Left lung (tissue), 10 donors: Measurements from ENCODE around the gene DTNA. TPM values are rescaled to one million over a fixed set of nuclear protein-coding genes. Genes with fewer than 3 reads are reported as not detected.

Source experiments
- ATAC-seq: fragments of 200-7000 bp; cut with Tn5 transposase; one replicate; pipeline ENCODE4 v1.9.1; 2020; ENCODE audit warnings: moderate library complexity
- DNase-seq, 4 donors: peaks; one replicate each; pipeline ENCODE4 v3.0.0-alpha.2; 2013 to 2020
- H3K27ac ChIP-seq, 2 donors: fragments of 200-600 bp; sonication (generic) in 1 of 2; one replicate each; pipeline versions ENCODE4 v1.5.0 to v1.8.0; 2020 to 2021
- H3K27me3 ChIP-seq, 2 donors: fragments of 200-600 bp; sonication (generic) in 1 of 2; one replicate each; pipeline versions ENCODE4 v1.5.0 to v1.8.0; 2020 to 2021
- H3K36me3 ChIP-seq, 2 donors: fragments of 200-600 bp; sonication (generic) in 1 of 2; one replicate each; pipeline versions ENCODE4 v1.5.0 to v1.8.0; 2020 to 2021
- H3K4me1 ChIP-seq, 2 donors: fragments of 200-600 bp; one replicate each; pipeline ENCODE4 v1.8.0; 2021
- H3K4me3 ChIP-seq, 2 donors: fragments of 200-600 bp; sonication (generic) in 1 of 2; one replicate each; pipeline versions ENCODE4 v1.5.0 to v1.8.0; 2020 to 2021; ENCODE audit warnings: mild to moderate bottlenecking in 1 of 2
- H3K9me3 ChIP-seq, 2 donors: fragments of 200-600 bp; sonication (generic) in 1 of 2; one replicate each; pipeline versions ENCODE4 v1.5.0 to v1.8.0; 2020 to 2021
- CTCF ChIP-seq, 2 donors: fragments of 200-600 bp; sonication (generic) in 1 of 2; IDR thresholded peaks; one replicate each; pipeline versions ENCODE4 v1.5.0 to v1.8.0; 2021; ENCODE audit warnings: antibody characterized with exemption in 2 of 2
- intact Hi-C, 2 donors: fragments of 100-400 bp; cut with DNase I; formaldehyde crosslinking; loops; one replicate each; pipeline versions ENCODE4 v1.11.2 to v1.14.2; 2022
- polyA plus RNA-seq, 6 donors: library from polyadenylated mRNA; unstranded; fragments of 120-200 nt; gene quantifications; one replicate each; pipeline ENCODE4 v1.2.1, GENCODE V29; 2013; ENCODE audit not compliant: insufficient read length in 6 of 6
- total RNA-seq, 2 donors: library from RNA; stranded (reverse); fragmentation: NEBNext Ultra II Directional; extraction: Animal tissue kit (Norgen Biotek cat#: 25700); gene quantifications; one replicate each; pipeline ENCODE4 v1.2.1, GENCODE V29; 2021
- donor health status: DM: no; HTN: yes; CAD: no.
- donor health status: DM: no; HTN: no; CAD: no.

Gene DTNA
- total and polyA plus RNA-seq, 8 donors, result 3.7 to 13.1 (median 11.2) TPM

GRCh38 chr18:34806527-34806926 lies 96.4 kb downstream of the DTNA start:
- Histone ChIP-seq H3K9me3 (no peaks in the 10 kb centered on the region), H3K4me3 (no peak overlapping the region), H3K4me1 (no peaks in the 10 kb centered on the region), H3K27ac (no peak overlapping the region), H3K36me3 (no peaks in the 10 kb centered on the region), H3K27me3 (no peaks in the 10 kb centered on the region)
- TF ChIP-seq CTCF (IDR thresholded peaks at IDR 0.05), result no peak
- intact Hi-C loops, result no loop called here
- DNase-seq (no peak), ATAC-seq (no peak)

GRCh38 chr18:34807106-34807796 lies 97.2 kb downstream of the DTNA start:
- TF ChIP-seq CTCF (IDR thresholded peaks at IDR 0.05), result no peak
- Histone ChIP-seq H3K36me3 (no peaks in the 10 kb centered on the region), H3K9me3 (no peaks in the 10 kb centered on the region), H3K4me1 (no peaks in the 10 kb centered on the region), H3K27me3 (no peaks in the 10 kb centered on the region), H3K27ac (no peak overlapping the region), H3K4me3 (no peak overlapping the region)
- ATAC-seq, result no peak
- intact Hi-C loops, result no loop called here
- no peak for DNase-seq

GRCh38 chr18:34808389-34808788 lies 98.3 kb downstream of the DTNA start:
- no peak for TF ChIP-seq CTCF (IDR thresholded peaks at IDR 0.05)
- Histone ChIP-seq H3K27me3 (no peaks in the 10 kb centered on the region), H3K9me3 (no peaks in the 10 kb centered on the region), H3K27ac (no peak overlapping the region), H3K4me3 (no peak overlapping the region), H3K36me3 (no peaks in the 10 kb centered on the region), H3K4me1 (no peaks in the 10 kb centered on the region)
- ATAC-seq, result no peak
- intact Hi-C loops, result no loop called here
- no peak for DNase-seq

- Histone ChIP-seq H3K27ac (peak overlapping the region; percentile 34 to 42), H3K4me1 (no peaks in the 10 kb centered on the region), H3K27me3 (no peaks in the 10 kb centered on the region), H3K9me3 (no peaks in the 10 kb centered on the region), H3K36me3 (no peaks in the 10 kb centered on the region), H3K4me3 (no peak overlapping the region)
- peak in 1 of 2 donors; percentile 33 for TF ChIP-seq CTCF (IDR thresholded peaks at IDR 0.05)
- intact Hi-C loops, result loop anchor here in 1 of 2 donors (10.0 kb wide), 1 partner anchor 585 kb away; the partner anchor contains the start of gene NOL4
- peak; percentile 71 for ATAC-seq
- DNase-seq, result peak in 3 of 4 donors; percentile 46 to 66 (median 51)
These were observed 99.5 kb downstream of the DTNA start for GRCh38 chr18:34809451-34810072.

GRCh38 chr18:34816183-34816582 lies 106.1 kb downstream of the DTNA start:
- Histone ChIP-seq H3K4me3 (no peak overlapping the region), H3K4me1 (no peaks in the 10 kb centered on the region), H3K27me3 (no peaks in the 10 kb centered on the region), H3K36me3 (no peaks in the 10 kb centered on the region), H3K27ac (no peak overlapping the region), H3K9me3 (no peaks in the 10 kb centered on the region)
- no peak for DNase-seq
- intact Hi-C loops, result loop anchor here in 1 of 2 donors (10.0 kb wide), 1 partner anchor 591 kb away; the partner anchor contains the start of gene NOL4
- ATAC-seq, result no peak
- TF ChIP-seq CTCF (IDR thresholded peaks at IDR 0.05), result no peak
